GM13977 (cell line): ENCODE data around the gene DTNB.

ENCODE experiments used
- DNase-seq: peaks from one replicate; pipeline ENCODE4 v3.0.0; 2012; ENCODE audit warnings: low spot score
- CTCF ChIP-seq: IDR thresholded peaks from 2 replicates; pipeline ENCODE4 v1.5.1; 2012; ENCODE audit warnings: mild to moderate bottlenecking, control low read depth; ENCODE audit not compliant: insufficient read depth; ENCODE audit errors: extremely low read depth, missing control alignments
- in situ Hi-C: fragments of 300-500 bp; cut with MboI; formaldehyde crosslinking; loops from one replicate; pipeline ENCODE4 v1.12.0; 2022; ENCODE audit warnings: low sequenced_read_pairs, low pct_unique_long_range_greater_than_20kb, mixed read lengths, inconsistent platforms; ENCODE audit not compliant: unreplicated experiment

DTNB gene

GRCh38 chr2:25453199-25453905, 220.0 kb downstream of the DTNB start:
- no peak for TF ChIP-seq CTCF
- in situ Hi-C loops, result no loop called here
- DNase-seq, result peak; percentile 71

- in situ Hi-C loops, result no loop called here
- TF ChIP-seq CTCF, result no peak
- no peak for DNase-seq
Measured at GRCh38 chr2:25448808-25449207, 224.6 kb downstream of the DTNB start.

- no peak for DNase-seq
- in situ Hi-C loops, result no loop called here
- no peak for TF ChIP-seq CTCF
Measured at GRCh38 chr2:25447018-25447417, 226.4 kb downstream of the DTNB start.

- TF ChIP-seq CTCF, result no peak
- in situ Hi-C loops, result no loop called here
- DNase-seq, result no peak
Measured at GRCh38 chr2:25446122-25446521, 227.3 kb downstream of the DTNB start.

GRCh38 chr2:25445464-25445863, 227.9 kb downstream of the DTNB start:
- no peak for DNase-seq
- in situ Hi-C loops, result no loop called here
- TF ChIP-seq CTCF, result no peak

GRCh38 chr2:25444608-25445270, 228.6 kb downstream of the DTNB start:
- TF ChIP-seq CTCF, result no peak
- no peak for DNase-seq
- in situ Hi-C loops, result no loop called here
